ENCODE results near the gene EMILIN3.

- TF ChIP-seq CTCF (IDR thresholded peaks at IDR 0.05 in 8 of 11, conservative IDR thresholded peaks at IDR 0.05 in 3 of 11) (no peak), POLR2AphosphoS5 (IDR thresholded peaks at IDR 0.05) (no peak), POLR2A (IDR thresholded peaks at IDR 0.05) (no peak)
These were observed 24.3 kb upstream of the EMILIN3 start for GRCh38 chr20:41390889-41391288.
